ENCODE results near the gene CFAP299. TPM values are rescaled to one million over a fixed set of nuclear protein-coding genes. Genes with fewer than 3 reads are reported as not detected.

The CFAP299 gene
- total RNA-seq, 1 donor, result 2.5 TPM

GRCh38 chr4:80484712-80485111 lies 149.2 kb downstream of the CFAP299 start:
- no peak overlapping the region for H2AFZ ChIP-seq (ENCODE audit: low read length)
- DNase-seq (ENCODE audit: insufficient read length, low spot score, missing footprints), result no peak
- H4K20me1 ChIP-seq (ENCODE audit: insufficient read depth, low read length), result no peaks in the 10 kb centered on the region
- H3K4me2 ChIP-seq (ENCODE audit: insufficient read depth, low read length), result no peak overlapping the region
- no peaks in the 10 kb centered on the region for H3K79me2 ChIP-seq (ENCODE audit: insufficient read depth, low read length)
- no peaks in the 10 kb centered on the region for H3K9me3 ChIP-seq (ENCODE audit: low read depth, low read length)
- no peak for TF ChIP-seq CTCF (IDR thresholded peaks at IDR 0.05; ENCODE audit: extremely low read depth, low read depth, low read length)
- no peak overlapping the region for H3K27ac ChIP-seq (ENCODE audit: low read depth, low read length)
- H3K27me3 ChIP-seq (ENCODE audit: insufficient read depth, low read length), result no peaks in the 10 kb centered on the region
- H3K36me3 ChIP-seq (ENCODE audit: insufficient read depth, low read length), result no peaks in the 10 kb centered on the region
- no peak overlapping the region for H3K4me3 ChIP-seq (ENCODE audit: insufficient read depth, low read length)
- H3K4me1 ChIP-seq (ENCODE audit: insufficient read depth, low read length), result no peaks in the 10 kb centered on the region

- Histone ChIP-seq H3K36me3 (ENCODE audit: insufficient read depth, low read length) (no peaks in the 10 kb centered on the region), H3K79me2 (ENCODE audit: insufficient read depth, low read length) (no peaks in the 10 kb centered on the region), H3K27ac (ENCODE audit: low read depth, low read length) (no peak overlapping the region), H2AFZ (ENCODE audit: low read length) (no peak overlapping the region), H3K4me2 (ENCODE audit: insufficient read depth, low read length) (no peak overlapping the region), H4K20me1 (ENCODE audit: insufficient read depth, low read length) (no peaks in the 10 kb centered on the region), H3K9me3 (ENCODE audit: low read depth, low read length) (no peaks in the 10 kb centered on the region), H3K4me1 (ENCODE audit: insufficient read depth, low read length) (no peaks in the 10 kb centered on the region), H3K27me3 (ENCODE audit: insufficient read depth, low read length) (no peaks in the 10 kb centered on the region), H3K4me3 (ENCODE audit: insufficient read depth, low read length) (no peak overlapping the region)
- DNase-seq (ENCODE audit: insufficient read length, low spot score, missing footprints), result no peak
- TF ChIP-seq CTCF (IDR thresholded peaks at IDR 0.05; ENCODE audit: extremely low read depth, low read depth, low read length), result no peak
These were observed 151.1 kb downstream of the CFAP299 start for GRCh38 chr4:80486603-80487002.

- no peak for TF ChIP-seq CTCF (IDR thresholded peaks at IDR 0.05; ENCODE audit: extremely low read depth, low read depth, low read length)
- H3K4me1 ChIP-seq (ENCODE audit: insufficient read depth, low read length), result no peaks in the 10 kb centered on the region
- no peak overlapping the region for H3K27ac ChIP-seq (ENCODE audit: low read depth, low read length)
- no peaks in the 10 kb centered on the region for H3K36me3 ChIP-seq (ENCODE audit: insufficient read depth, low read length)
- H3K4me3 ChIP-seq (ENCODE audit: insufficient read depth, low read length), result no peak overlapping the region
- no peaks in the 10 kb centered on the region for H4K20me1 ChIP-seq (ENCODE audit: insufficient read depth, low read length)
- DNase-seq (ENCODE audit: insufficient read length, low spot score, missing footprints), result no peak
- H2AFZ ChIP-seq (ENCODE audit: low read length), result no peak overlapping the region
- no peak overlapping the region for H3K4me2 ChIP-seq (ENCODE audit: insufficient read depth, low read length)
- no peaks in the 10 kb centered on the region for H3K27me3 ChIP-seq (ENCODE audit: insufficient read depth, low read length)
- no peaks in the 10 kb centered on the region for H3K79me2 ChIP-seq (ENCODE audit: insufficient read depth, low read length)
- no peaks in the 10 kb centered on the region for H3K9me3 ChIP-seq (ENCODE audit: low read depth, low read length)
These were observed 154.3 kb downstream of the CFAP299 start for GRCh38 chr4:80489798-80490197.

- H3K4me1 ChIP-seq (ENCODE audit: insufficient read depth, low read length), result no peaks in the 10 kb centered on the region
- no peaks in the 10 kb centered on the region for H3K36me3 ChIP-seq (ENCODE audit: insufficient read depth, low read length)
- H3K27ac ChIP-seq (ENCODE audit: low read depth, low read length), result no peak overlapping the region
- H3K4me2 ChIP-seq (ENCODE audit: insufficient read depth, low read length), result no peak overlapping the region
- no peaks in the 10 kb centered on the region for H4K20me1 ChIP-seq (ENCODE audit: insufficient read depth, low read length)
- no peaks in the 10 kb centered on the region for H3K9me3 ChIP-seq (ENCODE audit: low read depth, low read length)
- no peak overlapping the region for H2AFZ ChIP-seq (ENCODE audit: low read length)
- no peak for DNase-seq (ENCODE audit: insufficient read length, low spot score, missing footprints)
- H3K4me3 ChIP-seq (ENCODE audit: insufficient read depth, low read length), result no peak overlapping the region
- no peaks in the 10 kb centered on the region for H3K79me2 ChIP-seq (ENCODE audit: insufficient read depth, low read length)
- H3K27me3 ChIP-seq (ENCODE audit: insufficient read depth, low read length), result no peaks in the 10 kb centered on the region
- TF ChIP-seq CTCF (IDR thresholded peaks at IDR 0.05; ENCODE audit: extremely low read depth, low read depth, low read length), result no peak
These were observed 157.2 kb downstream of the CFAP299 start for GRCh38 chr4:80492761-80493160.
